ENCODE results near the gene DUS2. TPM values are rescaled to one million over a fixed set of nuclear protein-coding genes. Genes with fewer than 3 reads are reported as not detected.

DUS2 gene
- total and polyA plus RNA-seq, 7 donors = 3.6 to 17.3 (median 6.6) TPM

DNA sequence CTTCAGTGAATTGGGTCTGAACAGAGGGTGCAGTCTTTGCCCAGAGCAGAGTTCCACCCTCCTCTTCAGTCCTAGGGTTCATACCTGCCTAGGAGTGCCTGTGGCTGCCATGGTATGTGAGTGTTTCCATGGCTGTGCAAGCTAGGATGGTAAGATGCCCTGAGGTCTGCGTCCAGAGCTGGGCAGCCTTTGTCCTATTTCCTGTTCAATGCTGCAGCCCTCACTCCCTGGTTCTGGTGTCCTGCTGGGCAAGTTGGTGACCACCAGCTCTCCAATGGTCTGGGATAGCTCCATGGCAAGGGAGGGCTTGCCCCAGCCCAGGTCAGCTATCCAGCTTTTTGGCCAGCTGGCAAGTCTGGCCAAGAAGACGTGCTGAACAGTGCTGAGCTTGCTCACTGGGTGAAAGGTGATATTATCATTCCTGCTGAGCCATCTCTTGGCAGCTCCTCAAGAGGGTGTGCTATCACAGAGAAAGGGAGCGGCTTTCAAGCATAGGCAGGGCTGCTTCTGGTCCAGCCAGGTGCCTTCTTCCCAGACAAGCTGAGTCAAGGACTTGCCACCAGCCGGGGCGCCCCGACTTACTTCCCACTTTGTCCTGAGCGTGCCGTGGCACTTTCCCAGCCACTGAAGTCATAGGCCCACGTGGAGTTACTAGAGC is 49.1 kb downstream of the DUS2 start:
- intact Hi-C loops (cut with DNase I) = no loop called here
- peaks cover 0 to 64% (median 11%) of the 10 kb centered on the region in 4 donors for H3K36me3 ChIP-seq
- WGBS, 2 donors = 49 to 75% methylated on average over 9 of the region's 9 CpGs
- H3K4me1 ChIP-seq = peaks cover 0 to 30% (median 11%) of the 10 kb centered on the region in 4 donors
- H3K27ac ChIP-seq = peak overlapping the region in 3 of 4 donors; percentile 39 to 64 (median 47)
- H3K9me3 ChIP-seq = no peaks in the 10 kb centered on the region
- no peak overlapping the region for H3K4me3 ChIP-seq
- TF ChIP-seq, protein P1, sequence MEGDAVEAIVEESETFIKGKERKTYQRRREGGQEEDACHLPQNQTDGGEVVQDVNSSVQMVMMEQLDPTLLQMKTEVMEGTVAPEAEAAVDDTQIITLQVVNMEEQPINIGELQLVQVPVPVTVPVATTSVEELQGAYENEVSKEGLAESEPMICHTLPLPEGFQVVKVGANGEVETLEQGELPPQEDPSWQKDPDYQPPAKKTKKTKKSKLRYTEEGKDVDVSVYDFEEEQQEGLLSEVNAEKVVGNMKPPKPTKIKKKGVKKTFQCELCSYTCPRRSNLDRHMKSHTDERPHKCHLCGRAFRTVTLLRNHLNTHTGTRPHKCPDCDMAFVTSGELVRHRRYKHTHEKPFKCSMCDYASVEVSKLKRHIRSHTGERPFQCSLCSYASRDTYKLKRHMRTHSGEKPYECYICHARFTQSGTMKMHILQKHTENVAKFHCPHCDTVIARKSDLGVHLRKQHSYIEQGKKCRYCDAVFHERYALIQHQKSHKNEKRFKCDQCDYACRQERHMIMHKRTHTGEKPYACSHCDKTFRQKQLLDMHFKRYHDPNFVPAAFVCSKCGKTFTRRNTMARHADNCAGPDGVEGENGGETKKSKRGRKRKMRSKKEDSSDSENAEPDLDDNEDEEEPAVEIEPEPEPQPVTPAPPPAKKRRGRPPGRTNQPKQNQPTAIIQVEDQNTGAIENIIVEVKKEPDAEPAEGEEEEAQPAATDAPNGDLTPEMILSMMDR (IDR thresholded peaks at IDR 0.05) = no peak
- TF ChIP-seq POLR2AphosphoS5 (IDR thresholded peaks at IDR 0.05) (no peak), POLR2A (IDR thresholded peaks at IDR 0.05) (no peak), EP300 (IDR thresholded peaks at IDR 0.05) (no peak)
- no peaks in the 10 kb centered on the region for H3K27me3 ChIP-seq
- DNase-seq = peak; percentile 81

DNA sequence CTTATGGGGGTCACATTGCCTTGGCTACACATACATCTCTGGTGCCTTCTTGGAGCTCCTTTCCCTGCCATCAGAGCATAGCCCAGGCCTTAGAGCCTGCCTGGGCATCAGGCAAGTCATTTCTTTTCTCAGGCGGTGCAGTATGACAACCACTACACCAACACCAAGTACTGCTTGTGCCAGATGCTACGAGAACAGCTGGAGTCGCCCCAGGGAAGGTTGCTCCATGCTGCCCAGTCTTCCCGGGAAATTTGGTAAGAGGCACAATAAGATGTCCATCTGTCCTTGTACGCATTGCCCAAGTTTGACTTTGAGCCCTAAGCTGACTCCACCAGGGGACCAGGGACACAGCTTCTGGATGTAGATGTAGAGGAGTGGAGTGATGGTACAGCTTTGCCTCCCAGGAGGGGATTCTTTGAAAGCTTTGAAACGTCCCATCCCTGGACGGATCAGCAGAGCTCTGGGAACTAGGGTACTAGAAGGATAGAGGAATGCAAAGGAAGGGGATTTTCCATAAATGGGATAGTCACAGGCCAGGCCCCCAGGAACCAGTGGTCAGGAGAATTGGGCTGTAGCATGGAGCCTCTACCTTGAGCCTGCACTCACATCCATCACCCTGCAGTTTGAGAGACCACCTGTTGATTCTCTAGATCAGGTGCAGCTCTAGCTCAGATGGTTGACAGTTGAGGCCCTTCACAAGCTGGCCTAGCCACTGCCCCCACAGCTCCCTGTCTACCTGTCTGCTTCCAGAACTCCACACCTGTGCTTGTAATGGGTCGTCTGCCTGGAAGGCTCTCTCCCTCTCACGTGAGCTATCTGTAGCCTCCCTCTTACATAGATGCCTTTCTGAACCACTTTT is 51.0 kb downstream of the DUS2 start:
- WGBS, 2 donors = 87 to 95% methylated on average over 9 of the region's 9 CpGs
- Histone ChIP-seq H3K27ac (no peak overlapping the region), H3K4me3 (no peak overlapping the region), H3K9me3 (no peaks in the 10 kb centered on the region), H3K36me3 (peaks cover 0 to 82% (median 17%) of the 10 kb centered on the region in 4 donors), H3K4me1 (peaks cover 0 to 14% (median 7%) of the 10 kb centered on the region in 4 donors), H3K27me3 (no peaks in the 10 kb centered on the region)
- DNase-seq = no peak
- no peak for TF ChIP-seq POLR2A (IDR thresholded peaks at IDR 0.05)
- TF ChIP-seq, protein P1 (IDR thresholded peaks at IDR 0.05) = no peak
- no peak for TF ChIP-seq EP300 (IDR thresholded peaks at IDR 0.05)
- no peak for TF ChIP-seq POLR2AphosphoS5 (IDR thresholded peaks at IDR 0.05)
- intact Hi-C loops (cut with DNase I) = no loop called here

DNA sequence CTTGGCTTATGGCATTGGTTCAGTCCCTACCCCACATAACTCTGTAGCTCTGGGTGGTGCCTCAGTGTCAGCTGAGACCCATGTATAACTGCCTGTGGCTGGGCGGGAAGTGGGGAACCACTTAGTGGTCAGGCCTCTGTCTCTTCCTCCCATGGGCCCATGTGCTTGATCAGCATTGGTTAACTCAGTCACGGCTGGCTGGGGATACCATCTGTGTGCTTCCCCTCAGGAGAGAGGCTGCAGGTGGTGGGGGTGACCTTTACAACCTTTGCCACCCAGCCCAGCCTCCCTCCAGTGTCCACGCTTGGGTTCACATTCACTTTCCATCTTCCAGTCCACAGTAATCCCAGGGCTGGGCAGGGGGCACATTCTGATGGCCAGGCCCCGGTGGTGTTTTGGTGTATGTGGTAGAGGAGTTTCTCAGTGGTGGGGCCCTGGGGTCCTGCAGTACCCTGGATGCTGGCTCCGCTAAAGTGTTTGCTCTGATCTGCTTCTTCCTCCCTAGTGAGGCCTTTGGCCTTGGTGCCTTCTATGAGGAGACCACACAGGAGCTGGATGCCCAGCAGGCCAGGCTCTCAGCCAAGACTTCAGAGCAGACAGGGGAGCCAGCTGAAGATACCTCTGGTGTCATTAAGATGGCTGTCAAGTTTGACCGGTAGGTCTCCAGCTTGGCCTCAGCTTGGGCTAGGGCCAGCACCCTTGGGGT is 51.9 kb downstream of the DUS2 start:
- intact Hi-C loops (cut with DNase I) = no loop called here
- Histone ChIP-seq H3K4me3 (no peak overlapping the region), H3K4me1 (peaks cover 0 to 17% (median 8%) of the 10 kb centered on the region in 4 donors), H3K9me3 (no peaks in the 10 kb centered on the region), H3K27ac (no peak overlapping the region), H3K36me3 (peaks cover 0 to 83% (median 17%) of the 10 kb centered on the region in 4 donors), H3K27me3 (no peaks in the 10 kb centered on the region)
- no peak for DNase-seq
- 68 to 90% methylated on average over 6 of the region's 6 CpGs for WGBS, 2 donors
- no peak for TF ChIP-seq POLR2A (IDR thresholded peaks at IDR 0.05)

DNA sequence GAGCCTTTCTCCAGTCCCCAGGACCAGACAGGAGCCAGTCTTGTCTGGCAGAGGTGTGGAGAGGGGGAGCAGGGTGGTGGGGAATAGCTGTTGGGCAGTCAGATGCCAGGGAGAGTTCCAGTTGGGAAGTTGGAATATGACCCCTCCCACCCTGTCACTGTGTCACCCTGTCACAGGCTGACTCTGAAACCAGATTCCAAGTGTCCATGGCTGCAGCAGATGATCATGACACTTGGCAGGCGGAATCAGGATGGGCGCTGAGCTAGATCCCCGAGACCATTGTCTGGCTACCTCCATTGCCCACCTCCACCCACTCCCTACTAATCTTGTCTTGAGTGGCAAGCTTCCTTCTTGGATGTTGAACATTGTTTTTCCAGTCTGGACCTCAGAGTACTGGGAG is 52.9 kb downstream of the DUS2 start:
- Histone ChIP-seq H3K4me1 (peaks cover 0 to 25% (median 10%) of the 10 kb centered on the region in 4 donors), H3K27ac (no peak overlapping the region), H3K4me3 (no peak overlapping the region), H3K27me3 (no peaks in the 10 kb centered on the region), H3K9me3 (no peaks in the 10 kb centered on the region), H3K36me3 (peaks cover 0 to 74% (median 17%) of the 10 kb centered on the region in 4 donors)
- TF ChIP-seq, protein P1 (IDR thresholded peaks at IDR 0.05) = no peak
- TF ChIP-seq POLR2AphosphoS5 (IDR thresholded peaks at IDR 0.05) (no peak), POLR2A (IDR thresholded peaks at IDR 0.05) (no peak), EP300 (IDR thresholded peaks at IDR 0.05) (no peak)
- intact Hi-C loops (cut with DNase I) = no loop called here
- DNase-seq = no peak
- WGBS, 2 donors = 94 to 97% methylated on average over 3 of the region's 3 CpGs

DNA sequence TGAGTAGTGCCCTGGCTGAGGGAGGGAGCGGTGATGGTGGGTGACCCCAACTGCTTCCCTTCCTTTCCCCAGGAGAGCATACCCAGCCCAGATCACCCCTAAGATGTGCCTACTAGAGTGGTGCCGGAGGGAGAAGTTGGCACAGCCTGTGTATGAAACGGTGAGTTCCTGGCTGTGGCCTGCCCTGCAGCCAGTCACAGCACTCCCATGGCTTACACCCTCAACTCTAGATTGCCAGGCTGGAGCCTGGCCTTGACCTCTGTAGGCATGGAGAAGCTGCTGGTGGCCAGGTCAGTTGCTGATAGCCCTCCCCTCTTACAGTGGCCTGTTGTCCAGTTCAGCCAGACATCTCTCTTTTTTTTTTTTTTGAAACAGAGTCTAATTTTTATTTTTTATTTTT is 53.5 kb downstream of the DUS2 start:
- WGBS, 2 donors = 74 to 92% methylated on average over 3 of the region's 3 CpGs

More for the DNA sequence above, 53.5 kb downstream of the DUS2 start:
- Histone ChIP-seq H3K4me3 (no peak overlapping the region), H3K27me3 (no peaks in the 10 kb centered on the region), H3K27ac (no peak overlapping the region), H3K9me3 (no peaks in the 10 kb centered on the region), H3K36me3 (peaks cover 0 to 69% (median 17%) of the 10 kb centered on the region in 4 donors), H3K4me1 (peaks cover 0 to 30% (median 10%) of the 10 kb centered on the region in 4 donors)
- intact Hi-C loops (cut with DNase I) = no loop called here
- TF ChIP-seq EP300 (IDR thresholded peaks at IDR 0.05) (no peak), POLR2A (IDR thresholded peaks at IDR 0.05) (no peak), POLR2AphosphoS5 (IDR thresholded peaks at IDR 0.05) (no peak)
- TF ChIP-seq, protein P1 (IDR thresholded peaks at IDR 0.05) = no peak
- DNase-seq = no peak

Measured in sigmoid colon (tissue), 7 donors.